HCT116 (cell line): ENCODE measurements around the gene TMPRSS7. TPM values are rescaled to one million over a fixed set of nuclear protein-coding genes. Genes with fewer than 3 reads are reported as not detected.
A peak's percentile ranks its signal among the peaks of the same experiment; 100 is the strongest.

Source experiments
- ATF3 ChIP-seq: IDR thresholded peaks from 2 replicates; pipeline ENCODE4 v1.6.1; 2012
- CBX3 ChIP-seq: IDR thresholded peaks from 2 replicates; pipeline ENCODE4 v1.6.1; 2012; ENCODE audit warnings: low read depth
- CEBPB ChIP-seq: IDR thresholded peaks from 2 replicates; pipeline ENCODE4 v1.6.1; 2012; ENCODE audit warnings: low read depth
- EGR1 ChIP-seq: IDR thresholded peaks from 2 replicates; pipeline ENCODE4 v1.6.1; 2012; ENCODE audit warnings: low read depth
- ELF1 ChIP-seq: IDR thresholded peaks from 2 replicates; pipeline ENCODE4 v1.6.1; 2012; ENCODE audit warnings: low read depth, borderline replicate concordance
- EZH2 ChIP-seq: fragments of 200-600 bp; sonication (generic); IDR thresholded peaks from 2 replicates; pipeline ENCODE4 v1.6.1; 2017; ENCODE audit warnings: antibody characterized with exemption, mixed run types
- EZH2phosphoT487 ChIP-seq: fragments of 200-600 bp; IDR thresholded peaks from 2 replicates; pipeline ENCODE4 v1.6.1; 2018; ENCODE audit warnings: antibody characterized with exemption, borderline replicate concordance
- FOSL1 ChIP-seq: IDR thresholded peaks from 2 replicates; pipeline ENCODE4 v1.6.1; 2012; ENCODE audit warnings: low read depth
- POLR2A ChIP-seq: IDR thresholded peaks from 2 replicates; pipeline ENCODE4 v1.7.0; 2011; ENCODE audit warnings: borderline replicate concordance; ENCODE audit not compliant: insufficient read depth, insufficient read length; ENCODE audit errors: extremely low read depth
- POLR2AphosphoS5 ChIP-seq: IDR thresholded peaks from 2 replicates; pipeline ENCODE4 v1.6.1; 2011; ENCODE audit warnings: mild to moderate bottlenecking, low read depth, low read length, moderate library complexity
- RAD21 ChIP-seq: IDR thresholded peaks from 2 replicates; pipeline ENCODE4 v1.6.1; 2012; ENCODE audit warnings: low read depth, mild to moderate bottlenecking
- REST ChIP-seq: IDR thresholded peaks from 2 replicates; pipeline ENCODE4 v1.6.1; 2012; ENCODE audit warnings: low read depth
- SRF ChIP-seq: IDR thresholded peaks from 2 replicates; pipeline ENCODE4 v1.6.1; 2012; ENCODE audit warnings: low read depth
- TCF7L2 ChIP-seq: IDR thresholded peaks from 2 replicates; pipeline ENCODE4 v1.7.0; 2011; ENCODE audit warnings: borderline replicate concordance, inconsistent platforms; ENCODE audit not compliant: insufficient read depth, insufficient read length; ENCODE audit errors: extremely low read depth
- ZFX ChIP-seq: fragments of 450-650 bp; IDR thresholded peaks from 2 replicates; pipeline ENCODE4 v1.6.1; 2017
- total RNA-seq: library from RNA; stranded (reverse); gene quantifications from one replicate; pipeline ENCODE4 v1.2.1, GENCODE V29; 2021; ENCODE audit not compliant: unreplicated experiment

TMPRSS7 gene
- total RNA-seq, 1 experiment from 2014 or later, result not detected

GRCh38 chr3:112086875-112087524, 52.5 kb downstream of the TMPRSS7 start (continued):
- no peak for TF ChIP-seq EZH2phosphoT487
- TF ChIP-seq CBX3, result 0 out of 2 replicates have a peak, but pooled peaks have one; percentile 17
- no peak for TF ChIP-seq EZH2
- no peak for TF ChIP-seq ZFX
- peak; percentile 22; the same call in 1 of the 2 replicates for TF ChIP-seq POLR2AphosphoS5
- TF ChIP-seq EGR1, result no peak
- peak; percentile 13 for TF ChIP-seq TCF7L2
- no peak for TF ChIP-seq RAD21
- no peak for TF ChIP-seq ATF3
- no peak for TF ChIP-seq SRF
- no peak for TF ChIP-seq ELF1
- no peak for TF ChIP-seq POLR2A
- no peak for TF ChIP-seq REST
- TF ChIP-seq FOSL1, result peak; percentile 65
- no peak for TF ChIP-seq CEBPB
